ENCODE measurements around the gene SPATA31D4.

The SPATA31D4 gene

DNA sequence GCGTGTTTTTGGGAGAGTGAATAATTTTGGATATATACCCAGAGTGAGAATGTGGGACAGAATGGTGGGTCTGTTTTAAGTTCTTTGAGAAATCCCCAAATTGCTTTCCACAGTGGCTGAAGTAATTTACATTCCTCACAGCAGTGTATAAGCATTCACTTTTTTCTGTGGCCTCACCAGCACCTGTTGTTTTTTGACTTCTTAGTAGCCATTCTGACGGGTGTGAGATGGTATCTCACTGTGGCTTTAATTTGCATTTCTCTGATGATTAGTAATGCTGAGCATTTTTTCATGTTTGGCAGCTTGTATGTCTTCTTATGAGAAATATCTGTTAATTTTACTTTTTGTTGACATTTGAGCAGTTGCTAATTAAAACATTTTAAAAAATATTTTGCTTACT is 51.0 kb downstream of the SPATA31D4 start:
- no peak for DNase-seq (ENCODE audit: low read depth)
- TF ChIP-seq, protein P1, sequence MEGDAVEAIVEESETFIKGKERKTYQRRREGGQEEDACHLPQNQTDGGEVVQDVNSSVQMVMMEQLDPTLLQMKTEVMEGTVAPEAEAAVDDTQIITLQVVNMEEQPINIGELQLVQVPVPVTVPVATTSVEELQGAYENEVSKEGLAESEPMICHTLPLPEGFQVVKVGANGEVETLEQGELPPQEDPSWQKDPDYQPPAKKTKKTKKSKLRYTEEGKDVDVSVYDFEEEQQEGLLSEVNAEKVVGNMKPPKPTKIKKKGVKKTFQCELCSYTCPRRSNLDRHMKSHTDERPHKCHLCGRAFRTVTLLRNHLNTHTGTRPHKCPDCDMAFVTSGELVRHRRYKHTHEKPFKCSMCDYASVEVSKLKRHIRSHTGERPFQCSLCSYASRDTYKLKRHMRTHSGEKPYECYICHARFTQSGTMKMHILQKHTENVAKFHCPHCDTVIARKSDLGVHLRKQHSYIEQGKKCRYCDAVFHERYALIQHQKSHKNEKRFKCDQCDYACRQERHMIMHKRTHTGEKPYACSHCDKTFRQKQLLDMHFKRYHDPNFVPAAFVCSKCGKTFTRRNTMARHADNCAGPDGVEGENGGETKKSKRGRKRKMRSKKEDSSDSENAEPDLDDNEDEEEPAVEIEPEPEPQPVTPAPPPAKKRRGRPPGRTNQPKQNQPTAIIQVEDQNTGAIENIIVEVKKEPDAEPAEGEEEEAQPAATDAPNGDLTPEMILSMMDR (IDR thresholded peaks at IDR 0.05; ENCODE audit: control insufficient read depth, insufficient read depth, low read depth, low read length, missing control alignments): no peak
- H3K4me3 ChIP-seq (ENCODE audit: control insufficient read depth, low read depth, low read length): no peak overlapping the region

DNA sequence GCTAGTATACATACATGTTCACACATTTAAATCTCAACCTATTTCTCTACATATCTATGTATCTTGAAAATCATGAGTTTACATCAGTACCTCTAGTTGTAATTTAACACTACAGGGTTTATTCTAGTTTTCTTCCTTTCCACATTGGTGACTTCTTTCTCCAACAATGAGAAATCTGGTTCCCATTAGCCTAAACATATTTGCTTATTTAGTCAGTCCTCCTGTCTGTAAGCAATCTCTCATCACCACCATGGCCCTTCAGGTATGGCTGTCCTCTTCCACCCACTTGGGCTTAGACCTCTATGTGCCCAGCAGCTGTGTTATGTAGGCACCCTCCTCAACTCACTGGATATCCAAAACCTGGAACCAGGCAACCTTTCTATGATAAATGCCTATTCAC is 52.3 kb downstream of the SPATA31D4 start:
- no peak overlapping the region for H3K4me3 ChIP-seq (ENCODE audit: control insufficient read depth, low read depth, low read length)
- TF ChIP-seq, protein P1 (IDR thresholded peaks at IDR 0.05; ENCODE audit: control insufficient read depth, insufficient read depth, low read depth, low read length, missing control alignments): no peak
- DNase-seq (ENCODE audit: low read depth): no peak

DNA sequence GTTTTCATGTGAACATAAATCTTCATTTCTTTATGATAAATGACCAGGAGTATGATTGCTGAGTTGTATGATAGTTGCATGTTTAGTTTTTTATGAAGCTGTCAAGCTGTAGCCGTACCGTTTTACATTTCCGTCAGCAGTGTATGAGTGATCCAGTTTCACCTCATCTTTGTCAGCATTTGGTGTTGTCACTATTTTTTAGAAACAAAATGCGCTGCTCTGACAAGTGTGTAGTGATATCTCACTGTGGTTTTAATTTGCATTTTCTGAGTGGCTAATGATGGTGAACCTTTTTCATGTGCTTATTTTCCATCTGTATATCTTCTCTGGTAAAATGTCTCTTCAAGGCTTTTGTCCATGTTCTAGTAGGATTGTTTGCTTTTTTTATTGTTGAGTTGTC is 53.7 kb downstream of the SPATA31D4 start:
- TF ChIP-seq, protein P1 (IDR thresholded peaks at IDR 0.05; ENCODE audit: control insufficient read depth, insufficient read depth, low read depth, low read length, missing control alignments): no peak
- H3K4me3 ChIP-seq (ENCODE audit: control insufficient read depth, low read depth, low read length): no peak overlapping the region
- no peak for DNase-seq (ENCODE audit: low read depth)

All from AG09309 (cell line).